Measurements from ENCODE around the gene RAPGEF4.

The RAPGEF4 gene

DNA sequence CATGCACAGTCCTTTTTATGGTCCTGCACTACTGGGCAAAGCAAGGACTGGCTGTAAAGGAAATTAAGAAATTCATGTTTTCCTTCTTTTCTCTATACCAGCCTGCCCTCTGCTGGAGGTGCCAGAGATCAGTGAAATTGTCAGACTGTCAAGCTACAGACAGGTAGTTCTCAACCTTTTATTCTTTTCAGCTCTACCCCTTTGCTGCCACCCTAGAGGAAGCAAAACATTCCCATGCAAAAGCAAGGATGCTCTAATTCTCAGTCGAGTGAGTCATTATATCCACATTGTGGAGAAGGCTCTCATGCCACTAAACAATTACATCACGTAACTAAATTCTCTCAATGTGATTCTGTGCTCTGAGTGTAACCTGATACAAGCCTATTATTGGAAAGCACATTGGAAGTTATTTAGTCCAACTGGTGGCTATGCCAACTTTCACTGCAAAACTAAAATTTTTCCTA is 25.0 kb upstream of the RAPGEF4 start (continued):
- TF ChIP-seq, protein P1, sequence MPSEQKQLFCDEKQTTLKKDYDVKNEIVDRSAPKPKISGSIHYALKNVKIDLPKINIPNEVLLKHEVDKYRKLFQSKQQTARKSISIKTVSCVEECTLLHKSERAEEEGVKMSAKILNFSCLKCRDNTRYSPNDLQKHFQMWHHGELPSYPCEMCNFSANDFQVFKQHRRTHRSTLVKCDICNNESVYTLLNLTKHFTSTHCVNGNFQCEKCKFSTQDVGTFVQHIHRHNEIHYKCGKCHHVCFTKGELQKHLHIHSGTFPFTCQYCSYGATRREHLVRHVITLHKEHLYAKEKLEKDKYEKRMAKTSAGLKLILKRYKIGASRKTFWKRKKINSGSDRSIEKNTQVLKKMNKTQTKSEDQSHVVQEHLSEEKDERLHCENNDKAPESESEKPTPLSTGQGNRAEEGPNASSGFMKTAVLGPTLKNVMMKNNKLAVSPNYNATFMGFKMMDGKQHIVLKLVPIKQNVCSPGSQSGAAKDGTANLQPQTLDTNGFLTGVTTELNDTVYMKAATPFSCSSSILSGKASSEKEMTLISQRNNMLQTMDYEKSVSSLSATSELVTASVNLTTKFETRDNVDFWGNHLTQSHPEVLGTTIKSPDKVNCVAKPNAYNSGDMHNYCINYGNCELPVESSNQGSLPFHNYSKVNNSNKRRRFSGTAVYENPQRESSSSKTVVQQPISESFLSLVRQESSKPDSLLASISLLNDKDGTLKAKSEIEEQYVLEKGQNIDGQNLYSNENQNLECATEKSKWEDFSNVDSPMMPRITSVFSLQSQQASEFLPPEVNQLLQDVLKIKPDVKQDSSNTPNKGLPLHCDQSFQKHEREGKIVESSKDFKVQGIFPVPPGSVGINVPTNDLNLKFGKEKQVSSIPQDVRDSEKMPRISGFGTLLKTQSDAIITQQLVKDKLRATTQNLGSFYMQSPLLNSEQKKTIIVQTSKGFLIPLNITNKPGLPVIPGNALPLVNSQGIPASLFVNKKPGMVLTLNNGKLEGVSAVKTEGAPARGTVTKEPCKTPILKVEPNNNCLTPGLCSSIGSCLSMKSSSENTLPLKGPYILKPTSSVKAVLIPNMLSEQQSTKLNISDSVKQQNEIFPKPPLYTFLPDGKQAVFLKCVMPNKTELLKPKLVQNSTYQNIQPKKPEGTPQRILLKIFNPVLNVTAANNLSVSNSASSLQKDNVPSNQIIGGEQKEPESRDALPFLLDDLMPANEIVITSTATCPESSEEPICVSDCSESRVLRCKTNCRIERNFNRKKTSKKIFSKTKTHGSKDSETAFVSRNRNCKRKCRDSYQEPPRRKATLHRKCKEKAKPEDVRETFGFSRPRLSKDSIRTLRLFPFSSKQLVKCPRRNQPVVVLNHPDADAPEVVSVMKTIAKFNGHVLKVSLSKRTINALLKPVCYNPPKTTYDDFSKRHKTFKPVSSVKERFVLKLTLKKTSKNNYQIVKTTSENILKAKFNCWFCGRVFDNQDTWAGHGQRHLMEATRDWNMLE (tag by site-specific recombination; conservative IDR thresholded peaks at IDR 0.05; ENCODE audit: low read depth): no peak; the same call in 1 of the 2 replicates
- TF ChIP-seq YY2 (tag by site-specific recombination; IDR thresholded peaks at IDR 0.05) (no peak), HOXD13 (CRISPR knock-in tag; IDR thresholded peaks at IDR 0.05; ENCODE audit: borderline replicate concordance) (no peak), ZFP3 (tag by site-specific recombination; IDR thresholded peaks at IDR 0.05; ENCODE audit: low read depth) (no peak), ZNF621 (tag by site-specific recombination; IDR thresholded peaks at IDR 0.05) (no peak), ZNF324 (tag by site-specific recombination; IDR thresholded peaks at IDR 0.05) (no peak), OVOL3 (tag by site-specific recombination; IDR thresholded peaks at IDR 0.05) (no peak), ZNF266 (tag by site-specific recombination; IDR thresholded peaks at IDR 0.05; ENCODE audit: low read depth) (no peak), ZFHX2 (tag by site-specific recombination; conservative IDR thresholded peaks at IDR 0.05) (no peak), EGR2 (tag by site-specific recombination; IDR thresholded peaks at IDR 0.05; ENCODE audit: low read depth) (no peak), ZNF132 (tag by site-specific recombination; IDR thresholded peaks at IDR 0.05; ENCODE audit: borderline replicate concordance) (no peak), SP2 (tag by site-specific recombination; IDR thresholded peaks at IDR 0.05) (no peak), ZNF394 (tag by site-specific recombination; IDR thresholded peaks at IDR 0.05; ENCODE audit: borderline replicate concordance) (peak; percentile 73; the same call in 1 of the 2 replicates), ZBTB1 (tag by site-specific recombination; IDR thresholded peaks at IDR 0.05) (no peak), ZSCAN30 (tag by site-specific recombination; IDR thresholded peaks at IDR 0.05) (no peak)
- TF ChIP-seq, protein P2, sequence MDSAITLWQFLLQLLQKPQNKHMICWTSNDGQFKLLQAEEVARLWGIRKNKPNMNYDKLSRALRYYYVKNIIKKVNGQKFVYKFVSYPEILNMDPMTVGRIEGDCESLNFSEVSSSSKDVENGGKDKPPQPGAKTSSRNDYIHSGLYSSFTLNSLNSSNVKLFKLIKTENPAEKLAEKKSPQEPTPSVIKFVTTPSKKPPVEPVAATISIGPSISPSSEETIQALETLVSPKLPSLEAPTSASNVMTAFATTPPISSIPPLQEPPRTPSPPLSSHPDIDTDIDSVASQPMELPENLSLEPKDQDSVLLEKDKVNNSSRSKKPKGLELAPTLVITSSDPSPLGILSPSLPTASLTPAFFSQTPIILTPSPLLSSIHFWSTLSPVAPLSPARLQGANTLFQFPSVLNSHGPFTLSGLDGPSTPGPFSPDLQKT (IDR thresholded peaks at IDR 0.05; ENCODE audit: borderline replicate concordance, low read depth, low read length): no peak
- TF ChIP-seq, protein P3, sequence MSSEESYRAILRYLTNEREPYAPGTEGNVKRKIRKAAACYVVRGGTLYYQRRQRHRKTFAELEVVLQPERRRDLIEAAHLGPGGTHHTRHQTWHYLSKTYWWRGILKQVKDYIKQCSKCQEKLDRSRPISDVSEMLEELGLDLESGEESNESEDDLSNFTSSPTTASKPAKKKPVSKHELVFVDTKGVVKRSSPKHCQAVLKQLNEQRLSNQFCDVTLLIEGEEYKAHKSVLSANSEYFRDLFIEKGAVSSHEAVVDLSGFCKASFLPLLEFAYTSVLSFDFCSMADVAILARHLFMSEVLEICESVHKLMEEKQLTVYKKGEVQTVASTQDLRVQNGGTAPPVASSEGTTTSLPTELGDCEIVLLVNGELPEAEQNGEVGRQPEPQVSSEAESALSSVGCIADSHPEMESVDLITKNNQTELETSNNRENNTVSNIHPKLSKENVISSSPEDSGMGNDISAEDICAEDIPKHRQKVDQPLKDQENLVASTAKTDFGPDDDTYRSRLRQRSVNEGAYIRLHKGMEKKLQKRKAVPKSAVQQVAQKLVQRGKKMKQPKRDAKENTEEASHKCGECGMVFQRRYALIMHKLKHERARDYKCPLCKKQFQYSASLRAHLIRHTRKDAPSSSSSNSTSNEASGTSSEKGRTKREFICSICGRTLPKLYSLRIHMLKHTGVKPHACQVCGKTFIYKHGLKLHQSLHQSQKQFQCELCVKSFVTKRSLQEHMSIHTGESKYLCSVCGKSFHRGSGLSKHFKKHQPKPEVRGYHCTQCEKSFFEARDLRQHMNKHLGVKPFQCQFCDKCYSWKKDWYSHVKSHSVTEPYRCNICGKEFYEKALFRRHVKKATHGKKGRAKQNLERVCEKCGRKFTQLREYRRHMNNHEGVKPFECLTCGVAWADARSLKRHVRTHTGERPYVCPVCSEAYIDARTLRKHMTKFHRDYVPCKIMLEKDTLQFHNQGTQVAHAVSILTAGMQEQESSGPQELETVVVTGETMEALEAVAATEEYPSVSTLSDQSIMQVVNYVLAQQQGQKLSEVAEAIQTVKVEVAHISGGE (tag by site-specific recombination; conservative IDR thresholded peaks at IDR 0.05; ENCODE audit: low read depth): no peak
- TF ChIP-seq, protein P4, sequence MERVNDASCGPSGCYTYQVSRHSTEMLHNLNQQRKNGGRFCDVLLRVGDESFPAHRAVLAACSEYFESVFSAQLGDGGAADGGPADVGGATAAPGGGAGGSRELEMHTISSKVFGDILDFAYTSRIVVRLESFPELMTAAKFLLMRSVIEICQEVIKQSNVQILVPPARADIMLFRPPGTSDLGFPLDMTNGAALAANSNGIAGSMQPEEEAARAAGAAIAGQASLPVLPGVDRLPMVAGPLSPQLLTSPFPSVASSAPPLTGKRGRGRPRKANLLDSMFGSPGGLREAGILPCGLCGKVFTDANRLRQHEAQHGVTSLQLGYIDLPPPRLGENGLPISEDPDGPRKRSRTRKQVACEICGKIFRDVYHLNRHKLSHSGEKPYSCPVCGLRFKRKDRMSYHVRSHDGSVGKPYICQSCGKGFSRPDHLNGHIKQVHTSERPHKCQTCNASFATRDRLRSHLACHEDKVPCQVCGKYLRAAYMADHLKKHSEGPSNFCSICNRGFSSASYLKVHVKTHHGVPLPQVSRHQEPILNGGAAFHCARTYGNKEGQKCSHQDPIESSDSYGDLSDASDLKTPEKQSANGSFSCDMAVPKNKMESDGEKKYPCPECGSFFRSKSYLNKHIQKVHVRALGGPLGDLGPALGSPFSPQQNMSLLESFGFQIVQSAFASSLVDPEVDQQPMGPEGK (tag by site-specific recombination; IDR thresholded peaks at IDR 0.05): no peak
- TF ChIP-seq, protein P5, sequence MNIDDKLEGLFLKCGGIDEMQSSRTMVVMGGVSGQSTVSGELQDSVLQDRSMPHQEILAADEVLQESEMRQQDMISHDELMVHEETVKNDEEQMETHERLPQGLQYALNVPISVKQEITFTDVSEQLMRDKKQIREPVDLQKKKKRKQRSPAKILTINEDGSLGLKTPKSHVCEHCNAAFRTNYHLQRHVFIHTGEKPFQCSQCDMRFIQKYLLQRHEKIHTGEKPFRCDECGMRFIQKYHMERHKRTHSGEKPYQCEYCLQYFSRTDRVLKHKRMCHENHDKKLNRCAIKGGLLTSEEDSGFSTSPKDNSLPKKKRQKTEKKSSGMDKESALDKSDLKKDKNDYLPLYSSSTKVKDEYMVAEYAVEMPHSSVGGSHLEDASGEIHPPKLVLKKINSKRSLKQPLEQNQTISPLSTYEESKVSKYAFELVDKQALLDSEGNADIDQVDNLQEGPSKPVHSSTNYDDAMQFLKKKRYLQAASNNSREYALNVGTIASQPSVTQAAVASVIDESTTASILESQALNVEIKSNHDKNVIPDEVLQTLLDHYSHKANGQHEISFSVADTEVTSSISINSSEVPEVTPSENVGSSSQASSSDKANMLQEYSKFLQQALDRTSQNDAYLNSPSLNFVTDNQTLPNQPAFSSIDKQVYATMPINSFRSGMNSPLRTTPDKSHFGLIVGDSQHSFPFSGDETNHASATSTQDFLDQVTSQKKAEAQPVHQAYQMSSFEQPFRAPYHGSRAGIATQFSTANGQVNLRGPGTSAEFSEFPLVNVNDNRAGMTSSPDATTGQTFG (tag by site-specific recombination; IDR thresholded peaks at IDR 0.05; ENCODE audit: borderline replicate concordance): no peak
- TF ChIP-seq, protein P6, sequence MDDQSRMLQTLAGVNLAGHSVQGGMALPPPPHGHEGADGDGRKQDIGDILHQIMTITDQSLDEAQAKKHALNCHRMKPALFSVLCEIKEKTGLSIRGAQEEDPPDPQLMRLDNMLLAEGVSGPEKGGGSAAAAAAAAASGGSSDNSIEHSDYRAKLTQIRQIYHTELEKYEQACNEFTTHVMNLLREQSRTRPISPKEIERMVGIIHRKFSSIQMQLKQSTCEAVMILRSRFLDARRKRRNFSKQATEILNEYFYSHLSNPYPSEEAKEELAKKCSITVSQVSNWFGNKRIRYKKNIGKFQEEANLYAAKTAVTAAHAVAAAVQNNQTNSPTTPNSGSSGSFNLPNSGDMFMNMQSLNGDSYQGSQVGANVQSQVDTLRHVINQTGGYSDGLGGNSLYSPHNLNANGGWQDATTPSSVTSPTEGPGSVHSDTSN (CRISPR knock-in tag; IDR thresholded peaks at IDR 0.05): no peak
- TF ChIP-seq, protein P7, sequence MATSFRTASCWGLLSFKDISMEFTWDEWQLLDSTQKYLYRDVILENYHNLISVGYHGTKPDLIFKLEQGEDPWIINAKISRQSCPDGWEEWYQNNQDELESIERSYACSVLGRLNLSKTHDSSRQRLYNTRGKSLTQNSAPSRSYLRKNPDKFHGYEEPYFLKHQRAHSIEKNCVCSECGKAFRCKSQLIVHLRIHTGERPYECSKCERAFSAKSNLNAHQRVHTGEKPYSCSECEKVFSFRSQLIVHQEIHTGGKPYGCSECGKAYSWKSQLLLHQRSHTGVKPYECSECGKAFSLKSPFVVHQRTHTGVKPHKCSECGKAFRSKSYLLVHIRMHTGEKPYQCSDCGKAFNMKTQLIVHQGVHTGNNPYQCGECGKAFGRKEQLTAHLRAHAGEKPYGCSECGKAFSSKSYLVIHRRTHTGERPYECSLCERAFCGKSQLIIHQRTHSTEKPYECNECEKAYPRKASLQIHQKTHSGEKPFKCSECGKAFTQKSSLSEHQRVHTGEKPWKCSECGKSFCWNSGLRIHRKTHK (tag by site-specific recombination; IDR thresholded peaks at IDR 0.05): no peak
